ENCODE measurements around the gene ATOH8.

The ATOH8 gene

DNA sequence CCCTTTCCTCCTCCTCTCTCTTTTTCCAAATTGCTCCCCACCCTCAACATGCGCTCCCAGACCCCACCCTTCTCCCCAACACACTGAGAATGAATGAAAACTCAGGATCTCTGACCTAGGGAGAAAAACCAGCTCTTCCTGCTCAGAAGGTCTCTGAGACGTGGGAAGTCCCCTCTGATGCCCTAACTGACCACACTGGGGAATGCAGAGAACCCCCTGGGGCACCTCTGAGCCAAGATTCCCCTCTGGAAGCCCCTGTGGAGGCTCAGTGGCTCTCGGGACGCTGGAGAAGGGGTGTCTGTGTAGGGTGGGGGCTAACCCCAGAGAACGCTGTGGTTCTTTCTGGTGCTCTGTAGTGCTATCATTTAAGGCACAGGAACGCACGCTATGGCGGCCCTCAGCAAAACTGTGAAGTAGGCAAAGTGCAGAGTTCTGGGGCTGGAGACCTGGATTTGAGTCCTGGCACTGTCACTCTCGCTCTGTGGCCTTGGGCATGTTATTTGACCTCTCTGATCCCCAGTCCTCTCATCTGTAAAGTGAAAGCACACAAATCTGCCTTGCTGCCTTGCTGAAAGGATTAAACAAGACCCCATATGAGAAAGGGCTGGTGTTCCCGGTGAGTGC, 17.1 kb downstream of the ATOH8 start:
- DNase-seq (ENCODE audit: low spot score) = no peak

DNA sequence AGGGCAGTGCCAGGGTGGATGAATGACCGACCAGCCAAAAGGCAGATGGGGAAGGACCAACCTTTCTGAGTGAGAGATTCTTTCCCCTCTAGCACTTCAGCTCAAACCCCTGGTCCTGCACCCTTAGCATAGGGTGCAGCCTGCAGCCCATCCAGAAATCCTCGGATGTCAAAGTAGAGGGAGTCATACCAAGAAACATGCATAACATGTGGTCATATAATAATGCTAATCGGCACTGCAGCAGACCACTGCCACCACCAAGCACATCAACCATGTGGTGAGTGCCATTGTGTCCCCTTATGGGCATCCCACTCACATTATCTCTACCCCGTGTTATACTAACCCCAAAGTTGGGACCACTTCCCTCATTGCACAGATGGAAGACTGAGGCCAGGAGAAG, 17.7 kb downstream of the ATOH8 start:
- DNase-seq (ENCODE audit: low spot score) = no peak

DNA sequence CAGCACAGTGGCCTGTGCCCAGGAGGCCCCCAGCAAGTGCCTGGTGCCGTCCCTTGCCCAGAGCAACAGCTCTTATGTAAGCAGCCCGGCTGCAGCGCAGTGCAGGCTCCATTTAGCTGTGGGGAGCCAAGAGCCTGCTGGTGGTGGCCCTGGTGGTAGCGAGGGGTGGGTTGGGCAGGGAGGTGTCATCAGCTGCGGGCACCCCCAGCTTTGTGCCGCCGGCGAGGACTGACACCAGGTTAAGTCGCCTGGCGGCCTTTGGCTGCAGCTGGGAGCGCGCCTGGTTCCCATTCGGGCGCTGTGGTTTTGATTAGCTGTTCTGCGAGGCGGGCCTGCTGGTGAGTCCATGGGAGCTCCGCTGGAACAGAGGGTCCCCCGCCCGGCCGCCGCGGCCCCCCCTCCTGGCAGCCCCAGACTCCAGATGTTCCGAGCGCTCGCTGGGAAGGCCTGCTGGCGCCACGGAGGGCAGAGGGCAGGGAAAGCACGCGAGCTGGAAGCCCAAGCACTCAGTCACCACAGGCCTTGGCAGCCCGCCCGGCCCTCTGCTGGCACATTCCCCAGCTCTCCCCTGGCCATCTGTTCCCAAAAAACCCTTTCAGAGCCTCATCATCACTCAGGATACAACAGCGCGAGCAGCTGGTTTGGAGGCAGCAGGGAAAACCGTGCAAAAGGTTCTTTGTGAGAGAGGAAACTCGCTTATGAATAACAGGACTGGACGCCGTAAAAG, 18.4 kb downstream of the ATOH8 start:
- DNase-seq (ENCODE audit: low spot score) = no peak

DNA sequence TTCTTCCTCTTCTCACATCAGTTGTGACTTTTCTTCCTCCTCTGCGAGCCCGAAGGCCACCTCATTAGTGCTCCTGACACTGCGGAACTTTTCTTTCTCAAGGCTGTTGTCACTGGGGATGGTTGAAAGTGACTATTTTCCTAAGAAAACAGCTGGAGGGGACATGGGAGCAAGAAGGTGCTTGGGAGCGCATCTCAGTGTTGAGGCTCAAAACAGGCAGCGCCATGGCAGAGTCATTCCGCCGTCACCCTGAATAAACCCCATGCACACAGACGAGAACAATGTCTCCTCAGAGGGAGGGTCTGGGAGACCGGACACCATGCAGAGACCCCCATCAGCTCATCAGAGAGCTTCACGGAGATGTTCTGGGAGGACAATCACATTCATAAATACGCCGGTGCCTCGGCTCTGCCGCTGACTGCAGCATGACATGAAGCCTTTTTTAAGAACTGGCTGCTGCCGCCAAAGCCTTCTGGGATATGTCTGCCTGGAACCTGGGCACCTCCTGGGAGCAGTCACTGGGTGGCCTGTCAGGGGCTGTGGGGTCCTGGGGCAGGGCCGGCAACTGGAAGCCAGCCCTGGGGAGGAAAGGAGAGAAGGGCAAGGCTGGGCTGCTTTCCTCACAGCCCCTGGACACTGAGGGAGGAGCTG, 19.2 kb downstream of the ATOH8 start:
- no peak for DNase-seq (ENCODE audit: low spot score)

DNA sequence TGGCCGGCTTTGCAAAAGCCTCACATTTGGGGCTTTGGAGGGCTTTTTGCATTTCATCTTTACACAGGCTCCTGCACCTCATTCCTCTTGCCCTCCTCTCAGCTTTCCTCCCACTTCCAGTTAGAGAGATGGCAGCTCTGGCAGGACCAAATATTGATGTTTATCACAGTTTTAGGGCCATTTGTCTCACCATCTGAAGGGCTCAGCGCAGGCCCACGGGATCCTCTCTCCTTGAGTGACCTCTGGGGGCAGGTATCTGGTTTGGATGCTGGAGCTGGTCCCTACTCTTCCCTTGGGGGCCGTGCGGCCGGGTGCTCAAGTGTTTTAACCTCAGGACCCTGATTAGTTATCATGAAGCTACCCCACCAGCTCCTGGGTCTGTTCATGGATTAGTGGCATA, 19.9 kb downstream of the ATOH8 start:
- no peak for DNase-seq (ENCODE audit: low spot score)

DNA sequence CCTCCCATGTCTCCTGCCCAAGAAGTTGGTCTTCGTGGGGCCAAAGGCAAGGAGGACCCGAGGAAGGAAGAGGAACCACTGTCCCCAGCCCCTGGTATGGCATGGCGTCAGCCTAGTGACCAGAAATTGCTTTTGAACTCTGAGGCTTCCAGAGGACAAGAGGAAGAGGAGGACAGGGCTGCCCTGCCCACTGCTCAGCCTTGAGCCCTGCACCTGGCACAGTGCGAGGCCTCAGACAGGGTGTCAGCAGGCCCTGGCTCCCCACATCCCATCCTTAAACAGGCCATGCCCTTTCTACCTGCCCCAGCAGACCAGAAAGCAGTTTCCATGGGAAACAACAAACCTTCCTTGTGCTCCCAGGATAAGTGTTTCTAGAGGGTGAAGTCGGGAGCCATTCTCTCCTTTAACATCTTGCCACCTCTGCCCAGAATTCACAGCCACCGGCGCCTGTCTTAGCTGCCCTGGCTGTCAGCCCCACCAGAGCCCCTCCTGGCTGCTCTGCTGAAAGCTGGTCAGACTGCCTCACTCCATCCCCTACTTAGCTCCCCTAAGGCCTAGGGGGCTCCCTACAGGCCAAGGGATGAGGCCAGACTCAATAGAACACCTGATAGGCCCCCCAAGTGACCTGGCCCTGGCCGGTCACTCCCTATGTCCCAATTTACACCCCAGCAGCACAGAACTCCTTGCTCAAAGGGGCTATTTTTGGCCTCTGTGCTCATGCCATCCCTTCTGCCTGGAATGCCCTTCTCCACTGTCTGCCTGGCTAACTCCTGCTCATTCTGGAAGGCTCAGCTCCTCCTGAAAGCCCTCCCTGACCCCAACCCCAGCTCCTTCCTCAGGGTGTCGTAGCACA, 20.6 kb downstream of the ATOH8 start:
- DNase-seq (ENCODE audit: low spot score) = no peak

DNA sequence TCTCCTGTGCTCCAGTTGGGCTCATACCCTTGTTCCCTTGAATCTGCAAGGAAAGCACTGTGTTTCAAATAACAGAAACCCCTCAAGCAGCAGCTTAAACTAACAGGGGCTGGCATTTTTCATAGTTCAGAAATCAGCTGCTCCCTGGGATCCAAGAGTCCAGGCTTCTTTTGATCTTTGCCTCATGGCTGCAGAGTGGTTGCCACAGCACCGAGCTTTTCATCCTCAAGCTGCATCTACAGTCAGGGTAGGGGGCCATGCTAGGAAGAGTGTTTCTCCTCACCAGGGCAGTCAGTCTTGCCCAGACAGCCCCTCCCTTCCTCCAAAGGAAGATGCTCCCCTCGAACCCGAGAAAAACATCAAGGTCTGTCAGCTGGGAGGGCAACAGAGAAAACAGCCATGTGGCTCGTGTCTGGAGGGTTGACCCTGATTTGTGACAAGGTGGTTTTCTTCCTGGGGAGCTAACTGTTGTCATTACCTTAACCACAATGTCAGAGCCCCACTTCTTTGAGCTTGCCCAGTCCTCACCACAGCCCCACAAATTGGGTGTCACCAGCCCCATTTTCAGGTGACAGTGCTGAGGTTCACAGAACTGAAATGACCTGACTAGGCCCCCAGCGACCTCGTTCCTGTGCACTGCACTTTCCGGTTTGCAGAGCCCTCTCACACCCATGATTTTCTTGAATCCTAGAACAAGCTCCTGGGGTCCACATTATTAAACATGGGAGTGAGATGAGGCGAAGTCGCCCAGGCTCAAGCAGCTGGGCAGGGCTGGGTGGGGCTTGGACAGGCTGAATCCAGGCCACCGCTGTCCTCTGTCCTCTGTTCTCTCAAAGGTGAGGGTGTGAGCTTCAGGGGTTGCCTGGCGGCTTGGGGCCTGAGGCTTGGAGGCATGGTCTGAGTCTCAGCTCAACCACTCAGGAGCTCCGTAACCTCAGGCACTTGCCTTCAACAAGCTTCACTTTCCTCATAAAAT, 21.9 kb downstream of the ATOH8 start:
- DNase-seq (ENCODE audit: low spot score) = no peak

DNA sequence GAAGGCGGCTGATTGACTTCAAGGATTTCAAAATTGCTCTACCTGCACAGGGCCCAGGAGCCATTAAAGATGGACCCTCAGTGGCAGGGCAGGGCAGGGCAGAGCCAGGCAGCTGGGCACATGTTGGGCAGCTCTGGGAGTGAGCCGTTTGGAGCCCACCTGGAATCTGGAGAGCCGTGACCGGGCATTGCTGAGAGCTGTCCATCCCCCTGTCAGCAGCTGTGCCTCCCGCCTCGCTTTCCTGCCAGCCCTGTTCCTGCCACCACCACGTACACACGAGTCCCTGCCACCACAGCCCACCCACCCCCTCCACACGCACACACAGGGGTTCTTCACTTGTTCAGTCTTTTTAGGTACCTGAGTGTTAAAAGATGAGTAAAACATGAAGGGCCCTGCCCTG, 22.9 kb downstream of the ATOH8 start:
- no peak for DNase-seq (ENCODE audit: low spot score)

DNA sequence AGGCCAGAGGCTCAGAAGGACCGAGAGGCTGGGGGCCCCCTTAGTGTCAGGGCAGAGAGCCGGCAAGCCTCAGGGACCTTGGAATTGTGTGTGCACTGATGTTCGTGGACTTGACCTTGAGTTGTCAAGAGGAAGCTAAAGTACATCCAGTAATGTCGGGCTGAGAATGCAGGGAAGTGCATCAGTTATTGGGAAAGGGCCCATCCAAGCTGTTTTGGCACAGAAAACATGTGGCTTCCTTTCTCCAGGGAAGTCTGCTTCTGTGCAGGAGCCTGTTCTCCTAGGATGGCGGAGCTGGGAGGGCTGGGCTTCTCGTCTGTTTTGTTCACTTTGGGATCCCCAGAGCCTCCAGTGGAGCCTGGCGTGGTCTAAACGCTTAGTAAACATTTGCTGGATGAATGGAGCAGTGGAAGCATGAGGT, 23.7 kb downstream of the ATOH8 start:
- DNase-seq (ENCODE audit: low spot score) = no peak

DNA sequence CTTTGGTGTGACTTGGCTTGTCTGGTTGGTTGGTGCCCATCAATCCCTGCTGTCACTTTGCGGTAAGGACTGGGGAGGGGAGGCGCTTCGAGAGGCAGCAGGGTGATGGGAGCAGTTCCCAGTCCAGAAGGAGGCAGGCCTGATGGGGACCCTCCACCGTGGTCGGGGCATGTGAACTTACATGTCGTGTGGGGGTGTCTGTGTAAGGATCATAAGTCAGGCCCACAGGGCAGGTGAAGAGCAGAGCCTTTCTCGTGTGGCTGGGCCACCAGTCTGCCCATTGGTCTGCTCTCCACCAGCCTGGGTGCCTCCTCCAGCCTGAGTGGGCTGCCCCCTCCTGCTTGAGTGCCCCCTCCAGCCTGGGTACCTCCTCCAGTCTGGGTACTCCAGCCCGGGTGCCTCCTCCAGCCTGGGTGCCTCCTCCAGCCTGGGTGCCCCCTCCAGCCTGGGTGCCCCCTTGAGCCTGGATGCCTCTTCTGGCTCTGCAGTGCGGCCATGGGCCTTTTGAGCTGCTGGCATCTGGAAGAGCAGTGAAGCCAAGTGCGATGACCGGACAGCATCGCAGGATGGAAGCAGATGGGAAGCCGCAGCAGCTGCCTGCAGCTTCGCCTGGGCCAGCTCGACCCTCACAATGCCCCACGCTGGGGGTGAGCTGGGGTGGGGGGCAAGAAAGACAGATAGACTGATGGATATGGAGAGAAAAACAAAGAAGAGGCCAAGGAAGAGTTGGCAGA, 25.0 kb downstream of the ATOH8 start:
- DNase-seq (ENCODE audit: low spot score) = no peak

DNA sequence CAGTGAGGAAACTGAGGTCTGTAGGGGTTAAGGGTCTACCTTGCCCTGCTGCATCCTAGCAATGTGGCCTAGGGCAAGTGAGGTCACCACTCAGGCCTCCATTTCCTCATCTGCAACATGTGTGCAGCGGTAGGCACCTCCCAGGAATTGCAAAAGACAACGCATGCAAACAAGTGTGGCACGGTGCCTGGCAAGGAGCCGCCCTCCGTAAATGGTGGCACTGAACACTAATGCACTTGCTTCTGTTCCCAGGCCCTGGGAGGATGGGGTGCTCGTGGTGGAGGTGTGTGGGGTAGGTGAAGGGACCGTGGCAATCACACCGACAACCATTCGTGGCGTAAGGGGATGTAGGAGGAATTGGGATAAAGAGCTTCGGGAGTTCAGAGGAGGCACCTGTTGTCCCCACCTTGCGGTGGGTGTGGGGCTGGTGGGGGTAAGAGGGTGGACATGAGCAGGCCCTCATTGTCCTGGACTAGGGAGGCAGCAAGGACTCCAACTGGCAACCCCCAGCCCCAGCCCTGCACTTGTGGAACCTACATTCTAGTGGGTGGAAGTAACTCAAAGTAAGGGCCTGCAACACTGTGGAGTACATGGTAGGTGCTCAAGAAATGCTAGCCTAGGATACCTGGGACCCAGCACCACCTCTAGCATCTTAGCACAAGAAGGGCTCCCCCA, 26.0 kb downstream of the ATOH8 start:
- no peak for DNase-seq (ENCODE audit: low spot score)

DNA sequence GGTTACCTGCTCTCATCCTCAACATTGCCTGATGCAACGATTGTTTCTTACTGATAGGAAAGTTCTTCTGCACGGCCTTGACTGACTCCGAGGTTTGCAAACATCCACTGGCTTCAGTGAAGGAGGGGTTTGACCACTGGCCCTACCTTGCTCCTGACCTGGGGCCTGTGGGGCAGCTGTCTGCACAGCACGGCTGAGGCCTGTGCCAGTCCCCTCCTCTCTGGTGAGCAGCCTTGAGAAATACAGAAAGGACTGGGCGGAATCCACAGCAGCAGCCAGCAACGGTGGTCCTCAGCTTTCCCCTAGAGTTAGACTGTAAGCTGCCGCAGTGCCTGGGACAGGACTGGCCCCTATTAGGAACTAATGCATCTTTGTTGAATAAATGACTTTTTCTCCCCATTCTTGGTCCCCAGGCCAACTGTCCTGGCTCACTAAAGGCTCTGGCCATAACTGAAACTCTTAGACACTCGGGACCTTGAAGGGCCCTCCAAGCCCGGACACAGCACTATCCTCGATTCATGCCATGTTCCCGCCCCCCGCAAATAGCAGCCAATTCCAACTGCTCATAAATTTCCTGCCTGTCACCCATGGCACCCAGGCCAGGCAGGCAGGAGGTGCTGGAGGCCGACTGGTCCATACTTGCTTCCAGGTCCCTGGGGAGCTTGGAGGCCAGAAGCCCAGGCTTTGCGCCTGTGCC, 26.7 kb downstream of the ATOH8 start:
- DNase-seq (ENCODE audit: low spot score) = no peak

DNA sequence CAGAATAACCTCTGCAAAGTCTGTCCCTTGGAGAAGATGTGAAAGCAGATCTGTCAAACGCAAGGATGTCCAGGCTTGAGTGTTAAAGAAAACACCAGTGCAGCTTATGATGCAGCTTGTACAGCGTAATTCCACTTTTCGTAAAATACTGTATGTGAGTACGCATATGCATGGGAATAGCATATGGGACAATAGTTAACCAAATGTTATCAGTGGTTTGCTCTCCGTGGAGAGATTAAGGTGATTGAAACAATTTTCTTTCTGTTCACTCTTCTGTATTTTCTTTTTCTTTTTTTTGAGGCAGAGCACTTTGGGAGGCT, 27.2 kb downstream of the ATOH8 start:
- no peak for DNase-seq (ENCODE audit: low spot score)

DNA sequence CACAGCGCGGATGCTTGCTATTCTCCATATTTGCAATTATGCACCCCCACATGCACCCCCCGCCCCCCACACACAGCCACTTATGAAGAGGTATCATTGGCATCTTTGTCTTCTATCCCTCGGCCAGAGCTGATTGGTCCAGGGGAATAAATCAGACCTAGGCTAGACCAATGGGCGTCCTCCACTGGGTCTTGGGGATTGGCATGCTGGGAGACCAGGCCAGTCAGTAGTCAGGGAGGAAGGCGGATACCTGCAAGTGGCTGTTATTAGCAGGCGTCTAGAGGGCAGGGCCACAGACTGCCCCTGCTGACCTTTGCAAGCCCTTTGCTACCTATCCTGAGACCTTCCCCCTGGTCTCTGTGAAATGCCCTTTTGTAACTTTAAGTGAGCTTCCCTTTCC, 30.0 kb downstream of the ATOH8 start:
- no peak for DNase-seq (ENCODE audit: low spot score)

DNA sequence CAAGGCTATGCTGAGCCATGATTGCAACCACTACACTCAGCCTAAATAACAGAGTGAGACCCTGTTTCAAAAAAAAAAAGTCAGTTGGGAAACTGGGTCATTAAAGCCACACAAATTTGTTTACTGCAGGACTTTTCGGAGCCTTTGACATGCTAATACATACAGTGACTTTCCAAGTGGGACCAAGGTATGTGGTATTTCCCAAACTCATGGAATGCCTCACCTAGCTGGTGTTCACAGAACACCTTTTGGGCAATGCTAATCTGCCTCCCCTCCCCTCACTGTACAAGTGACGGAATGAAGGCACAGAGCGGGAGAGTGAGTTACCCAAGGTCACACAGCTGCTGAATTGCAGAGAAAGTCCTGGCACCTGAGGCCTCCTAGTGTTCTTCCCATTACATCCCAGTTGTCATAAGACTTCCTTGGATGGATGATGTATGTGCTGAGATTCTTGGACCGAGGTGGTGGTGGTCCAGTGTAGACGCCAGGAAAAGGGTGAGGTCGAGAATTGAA, 30.7 kb downstream of the ATOH8 start:
- DNase-seq (ENCODE audit: low spot score) = no peak

DNA sequence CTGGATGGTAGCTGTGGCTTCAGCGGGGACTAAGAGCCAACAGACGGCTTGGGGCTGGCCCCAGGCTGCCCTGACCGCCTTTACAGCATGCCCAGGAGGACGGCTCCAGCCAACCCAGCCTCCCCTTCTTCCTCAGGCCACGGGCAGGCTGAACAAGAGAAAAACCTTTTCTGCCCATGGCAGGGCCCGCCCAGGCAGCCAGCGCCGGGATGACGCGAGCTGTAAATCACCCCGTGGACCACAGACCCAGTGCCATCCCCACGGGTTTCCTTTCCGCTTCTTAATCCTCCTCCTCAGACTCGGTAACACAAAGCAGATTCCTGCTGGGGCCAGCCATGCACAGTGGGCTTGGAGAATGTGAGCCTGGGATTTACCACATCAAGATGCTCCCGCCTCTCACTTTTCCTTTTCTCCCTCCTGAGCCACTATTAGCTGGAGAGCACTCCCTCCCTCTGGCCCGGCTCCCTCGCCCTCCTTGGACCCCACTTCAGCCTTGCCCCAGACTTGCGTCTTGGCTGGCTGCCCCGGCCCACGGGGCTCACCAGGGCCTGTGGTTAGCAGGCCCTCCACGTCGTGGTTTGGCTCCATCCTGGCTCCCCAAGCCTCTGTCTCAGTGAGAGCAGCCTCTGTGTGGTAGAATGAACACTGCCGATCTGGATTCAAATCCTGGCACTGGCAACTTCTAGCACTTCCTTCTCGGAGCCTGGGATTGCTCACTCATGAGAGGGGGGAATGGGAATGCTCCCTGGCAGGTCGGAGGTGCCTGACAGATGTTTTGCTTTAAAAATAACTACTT, 31.4 kb downstream of the ATOH8 start:
- DNase-seq (ENCODE audit: low spot score) = no peak

DNA sequence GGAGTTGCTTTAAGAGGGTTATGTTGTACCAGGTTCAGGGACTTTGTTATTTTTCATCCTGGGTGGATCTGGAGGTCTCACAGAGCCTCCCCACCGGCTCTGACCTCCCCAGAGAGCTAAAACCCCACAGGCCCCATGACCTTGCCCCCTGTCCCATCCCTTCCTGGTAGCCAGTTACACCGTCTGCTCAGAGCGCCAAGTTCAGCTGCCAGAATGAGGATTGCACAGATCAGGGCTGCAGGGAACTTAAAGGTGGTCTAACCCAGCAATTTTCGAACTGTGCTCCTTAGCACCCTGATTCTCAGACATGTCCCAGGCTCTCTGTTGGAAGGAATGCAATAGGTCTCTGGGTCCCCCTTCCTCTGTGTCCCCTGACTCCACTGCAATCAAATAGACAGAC, 32.1 kb downstream of the ATOH8 start:
- DNase-seq (ENCODE audit: low spot score) = no peak

DNA sequence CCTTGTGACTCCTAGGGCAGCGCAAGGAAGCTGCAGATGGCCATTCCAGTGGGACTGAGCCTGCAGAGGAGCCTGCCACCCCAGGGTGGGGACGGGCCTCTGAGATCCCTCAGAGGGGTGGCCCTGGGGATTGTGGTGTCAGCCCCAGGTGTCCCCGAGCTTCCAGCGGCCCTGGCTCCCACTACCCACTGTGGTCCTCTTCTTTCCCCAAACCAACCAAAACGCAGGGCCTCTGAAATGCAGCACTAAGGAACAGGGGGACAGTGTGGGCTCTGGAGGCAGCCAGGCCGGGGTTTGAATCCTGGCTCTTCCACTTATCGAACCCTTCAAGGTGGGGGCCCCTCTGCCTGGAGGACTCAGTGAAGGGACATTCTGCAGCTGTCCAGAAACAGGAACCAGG, 32.7 kb downstream of the ATOH8 start:
- DNase-seq (ENCODE audit: low spot score) = no peak

DNA sequence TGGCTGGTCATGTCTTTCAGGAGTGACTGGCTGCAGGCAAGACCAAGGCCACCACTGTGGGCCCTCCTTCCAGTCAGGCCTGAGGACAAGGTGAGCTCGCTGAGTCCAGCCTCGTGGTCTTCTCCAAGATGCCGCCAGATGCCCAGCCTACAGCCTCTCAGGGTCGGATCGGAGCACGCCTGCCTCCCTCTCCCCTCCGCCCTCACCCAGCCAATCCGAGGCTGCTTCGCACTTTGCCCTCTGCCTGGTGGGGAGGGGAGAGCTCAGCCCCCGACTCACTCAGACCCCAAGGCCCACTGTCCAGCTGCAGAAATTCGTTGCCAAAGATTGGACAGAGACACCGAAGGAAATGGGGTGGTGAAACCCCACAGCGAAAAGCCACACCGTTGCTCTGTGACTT, 33.1 kb downstream of the ATOH8 start:
- DNase-seq (ENCODE audit: low spot score) = no peak
